Uterus (tissue), 2 donors: ENCODE data around the gene METTL2A.
"Not testable (repeated sequence)": the region's sequence is repeated elsewhere in the genome, so short reads cannot be mapped to it uniquely, and the experiment has no call there.

Source experiments
- CTCF ChIP-seq, 4 experiments: fragments of 200-600 bp in 2 of 4; fragments of 450-650 bp in 2 of 4; sonication (generic) in 2 of 4; IDR thresholded peaks; one replicate each; pipeline ENCODE4 v1.5.1; 2016 to 2019; ENCODE audit warnings: antibody characterized with exemption in 4 of 4, mild to moderate bottlenecking in 2 of 4, moderate library complexity in 1 of 4
- POLR2A ChIP-seq, 2 donors: fragments of 450-650 bp; IDR thresholded peaks; one replicate each; pipeline ENCODE4 v1.6.1; 2016; ENCODE audit warnings: antibody characterized with exemption in 2 of 2, mild to moderate bottlenecking in 1 of 2, moderate library complexity in 1 of 2

- not testable (repeated sequence) for TF ChIP-seq POLR2A, CTCF (IDR thresholded peaks at IDR 0.05)
Measured at GRCh38 chr17:62445791-62446190, 22.1 kb downstream of the METTL2A start.
